ENCODE data around the gene NFAM1.

NFAM1 gene

GRCh38 chr22:42412744-42413333, 19.4 kb downstream of the NFAM1 start:
- WGBS, 2 experiments (ENCODE audit: insufficient coverage in 2 of 2): 31 to 36% methylated on average over 13 of the region's 13 CpGs

GRCh38 chr22:42410708-42411107, 21.5 kb downstream of the NFAM1 start:
- Histone ChIP-seq H3K9me3 (ENCODE audit: control insufficient read depth, low read length) (no peaks in the 10 kb centered on the region), H3K4me1 (ENCODE audit: control insufficient read depth, insufficient read depth, low read length, poor library complexity, severe bottlenecking) (peaks cover 9% of the 10 kb centered on the region), H3K4me3 (ENCODE audit: extremely low read depth, insufficient read depth, low read length, poor library complexity, severe bottlenecking) (no peak overlapping the region), H3K36me3 (ENCODE audit: control insufficient read depth, insufficient read depth, low read length) (no peaks in the 10 kb centered on the region), H3K27ac (ENCODE audit: low read depth, low read length, severe bottlenecking) (no peak overlapping the region)
- 86 to 87% methylated on average over 3 to 6 of the region's 7 CpGs for WGBS, 2 experiments (ENCODE audit: insufficient coverage in 2 of 2)

More at GRCh38 chr22:42412744-42413333, 19.4 kb downstream of the NFAM1 start:
- peaks cover 9% of the 10 kb centered on the region for H3K4me1 ChIP-seq (ENCODE audit: control insufficient read depth, insufficient read depth, low read length, poor library complexity, severe bottlenecking)
- H3K4me3 ChIP-seq (ENCODE audit: extremely low read depth, insufficient read depth, low read length, poor library complexity, severe bottlenecking): no peak overlapping the region
- no peaks in the 10 kb centered on the region for H3K36me3 ChIP-seq (ENCODE audit: control insufficient read depth, insufficient read depth, low read length)
- H3K9me3 ChIP-seq (ENCODE audit: control insufficient read depth, low read length): no peaks in the 10 kb centered on the region
- peak overlapping the region; percentile 24 for H3K27ac ChIP-seq (ENCODE audit: low read depth, low read length, severe bottlenecking)

- no peak overlapping the region for H3K27ac ChIP-seq (ENCODE audit: low read depth, low read length, severe bottlenecking)
- H3K4me1 ChIP-seq (ENCODE audit: control insufficient read depth, insufficient read depth, low read length, poor library complexity, severe bottlenecking): peaks cover 9% of the 10 kb centered on the region
- H3K36me3 ChIP-seq (ENCODE audit: control insufficient read depth, insufficient read depth, low read length): no peaks in the 10 kb centered on the region
- H3K9me3 ChIP-seq (ENCODE audit: control insufficient read depth, low read length): no peaks in the 10 kb centered on the region
- no peak overlapping the region for H3K4me3 ChIP-seq (ENCODE audit: extremely low read depth, insufficient read depth, low read length, poor library complexity, severe bottlenecking)
- 91 to 94% methylated on average over 12 to 16 of the region's 16 CpGs for WGBS, 2 experiments (ENCODE audit: insufficient coverage in 2 of 2)
These were observed 23.2 kb downstream of the NFAM1 start for GRCh38 chr22:42408810-42409529.

GRCh38 chr22:42408276-42408675, 23.9 kb downstream of the NFAM1 start:
- WGBS, 2 experiments (ENCODE audit: insufficient coverage in 2 of 2): 77 to 81% methylated on average over 7 of the region's 7 CpGs
- Histone ChIP-seq H3K27ac (ENCODE audit: low read depth, low read length, severe bottlenecking) (no peak overlapping the region), H3K4me1 (ENCODE audit: control insufficient read depth, insufficient read depth, low read length, poor library complexity, severe bottlenecking) (peaks cover 9% of the 10 kb centered on the region), H3K36me3 (ENCODE audit: control insufficient read depth, insufficient read depth, low read length) (no peaks in the 10 kb centered on the region), H3K9me3 (ENCODE audit: control insufficient read depth, low read length) (no peaks in the 10 kb centered on the region), H3K4me3 (ENCODE audit: extremely low read depth, insufficient read depth, low read length, poor library complexity, severe bottlenecking) (no peak overlapping the region)

GRCh38 chr22:42404266-42404665, 27.9 kb downstream of the NFAM1 start:
- WGBS, 2 experiments (ENCODE audit: insufficient coverage in 2 of 2): 37 to 44% methylated on average over 7 to 8 of the region's 9 CpGs
- Histone ChIP-seq H3K9me3 (ENCODE audit: control insufficient read depth, low read length) (no peaks in the 10 kb centered on the region), H3K4me3 (ENCODE audit: extremely low read depth, insufficient read depth, low read length, poor library complexity, severe bottlenecking) (no peak overlapping the region), H3K27ac (ENCODE audit: low read depth, low read length, severe bottlenecking) (no peak overlapping the region), H3K4me1 (ENCODE audit: control insufficient read depth, insufficient read depth, low read length, poor library complexity, severe bottlenecking) (no peaks in the 10 kb centered on the region), H3K36me3 (ENCODE audit: control insufficient read depth, insufficient read depth, low read length) (no peaks in the 10 kb centered on the region)

GRCh38 chr22:42401535-42402334, 30.5 kb downstream of the NFAM1 start:
- Histone ChIP-seq H3K36me3 (ENCODE audit: control insufficient read depth, insufficient read depth, low read length) (no peaks in the 10 kb centered on the region), H3K27ac (ENCODE audit: low read depth, low read length, severe bottlenecking) (no peak overlapping the region), H3K4me1 (ENCODE audit: control insufficient read depth, insufficient read depth, low read length, poor library complexity, severe bottlenecking) (no peaks in the 10 kb centered on the region), H3K4me3 (ENCODE audit: extremely low read depth, insufficient read depth, low read length, poor library complexity, severe bottlenecking) (no peak overlapping the region), H3K9me3 (ENCODE audit: control insufficient read depth, low read length) (no peaks in the 10 kb centered on the region)
- 83 to 88% methylated on average over 16 to 17 of the region's 19 CpGs for WGBS, 2 experiments (ENCODE audit: insufficient coverage in 2 of 2)

- Histone ChIP-seq H3K9me3 (ENCODE audit: control insufficient read depth, low read length) (no peaks in the 10 kb centered on the region), H3K36me3 (ENCODE audit: control insufficient read depth, insufficient read depth, low read length) (no peaks in the 10 kb centered on the region), H3K27ac (ENCODE audit: low read depth, low read length, severe bottlenecking) (no peak overlapping the region), H3K4me3 (ENCODE audit: extremely low read depth, insufficient read depth, low read length, poor library complexity, severe bottlenecking) (no peak overlapping the region), H3K4me1 (ENCODE audit: control insufficient read depth, insufficient read depth, low read length, poor library complexity, severe bottlenecking) (no peaks in the 10 kb centered on the region)
- 88 to 91% methylated on average over 16 to 18 of the region's 18 CpGs for WGBS, 2 experiments (ENCODE audit: insufficient coverage in 2 of 2)
These were observed 31.2 kb downstream of the NFAM1 start for GRCh38 chr22:42400811-42401534.

- Histone ChIP-seq H3K27ac (ENCODE audit: low read depth, low read length, severe bottlenecking) (no peak overlapping the region), H3K4me3 (ENCODE audit: extremely low read depth, insufficient read depth, low read length, poor library complexity, severe bottlenecking) (no peak overlapping the region), H3K9me3 (ENCODE audit: control insufficient read depth, low read length) (no peaks in the 10 kb centered on the region), H3K36me3 (ENCODE audit: control insufficient read depth, insufficient read depth, low read length) (no peaks in the 10 kb centered on the region), H3K4me1 (ENCODE audit: control insufficient read depth, insufficient read depth, low read length, poor library complexity, severe bottlenecking) (no peaks in the 10 kb centered on the region)
- WGBS, 2 experiments (ENCODE audit: insufficient coverage in 2 of 2): 57 to 70% methylated on average over 19 to 21 of the region's 30 CpGs
These were observed 32.6 kb downstream of the NFAM1 start for GRCh38 chr22:42399315-42400271.

- 79 to 88% methylated on average over 9 to 10 of the region's 15 CpGs for WGBS, 2 experiments (ENCODE audit: insufficient coverage in 2 of 2)
- no peak overlapping the region for H3K4me3 ChIP-seq (ENCODE audit: extremely low read depth, insufficient read depth, low read length, poor library complexity, severe bottlenecking)
- H3K36me3 ChIP-seq (ENCODE audit: control insufficient read depth, insufficient read depth, low read length): no peaks in the 10 kb centered on the region
- H3K27ac ChIP-seq (ENCODE audit: low read depth, low read length, severe bottlenecking): no peak overlapping the region
- H3K4me1 ChIP-seq (ENCODE audit: control insufficient read depth, insufficient read depth, low read length, poor library complexity, severe bottlenecking): no peaks in the 10 kb centered on the region
- no peaks in the 10 kb centered on the region for H3K9me3 ChIP-seq (ENCODE audit: control insufficient read depth, low read length)
These were observed 34.6 kb downstream of the NFAM1 start for GRCh38 chr22:42397332-42398249.
